Brain microvascular endothelial cell (primary cell): ENCODE data around the gene FYCO1.
"Not testable (repeated sequence)": the region's sequence is repeated elsewhere in the genome, so short reads cannot be mapped to it uniquely, and the experiment has no call there.

ENCODE experiments used
- DNase-seq: peaks from one replicate; pipeline ENCODE4 v3.0.0-alpha.2; 2020
- H3K27ac ChIP-seq: fragments of 250-450 bp; sonication (Bioruptor Pico); 2 replicates; pipeline ENCODE4 v1.5.1; 2020; ENCODE audit warnings: mild to moderate bottlenecking, moderate library complexity
- H3K27me3 ChIP-seq: fragments of 250-450 bp; sonication (Bioruptor Pico); replicated peaks from 2 replicates; pipeline ENCODE4 v1.5.1; 2020; ENCODE audit warnings: mild to moderate bottlenecking
- H3K36me3 ChIP-seq: fragments of 250-450 bp; sonication (Bioruptor Pico); replicated peaks from 2 replicates; pipeline ENCODE4 v1.5.1; 2020; ENCODE audit warnings: mild to moderate bottlenecking
- H3K4me3 ChIP-seq: 2 replicates; pipeline ENCODE4 v1.5.1; 2011; ENCODE audit warnings: low read depth, mild to moderate bottlenecking, control low read depth, low read length, moderate library complexity
- in situ Hi-C: cut with HindIII; loops from 2 replicates; pipeline ENCODE4 v1.10.0; 2017; ENCODE audit warnings: low sequenced_read_pairs, low pct_ligation_motif_present
- TF ChIP-seq, protein P1 (sequence below): IDR thresholded peaks from 2 replicates; pipeline ENCODE4 v1.5.1; 2011; ENCODE audit warnings: low read depth, mild to moderate bottlenecking, moderate library complexity, low read length, control low read depth, inconsistent platforms; ENCODE audit errors: missing control alignments

FYCO1 gene

DNA sequence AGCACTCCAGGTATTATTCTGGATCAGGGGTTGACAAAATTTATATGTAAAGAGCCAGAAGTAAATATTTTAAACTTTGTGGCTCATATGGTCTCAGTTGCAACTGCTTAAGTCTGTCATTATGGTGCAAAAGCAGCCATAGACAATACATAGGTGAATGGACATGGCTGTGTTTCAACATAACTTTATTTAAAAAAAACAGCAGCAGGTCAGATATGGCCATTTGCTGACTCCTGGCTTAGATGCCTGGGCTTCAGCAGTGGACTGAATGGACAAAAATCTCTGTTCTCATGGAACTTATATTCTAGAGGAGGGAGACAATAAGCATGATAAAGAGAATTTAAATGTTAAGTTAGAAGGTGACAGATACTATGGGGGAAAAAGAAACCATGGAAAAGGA lies 11.7 kb upstream of the FYCO1 start:
- no peaks in the 10 kb centered on the region for H3K27me3 ChIP-seq
- TF ChIP-seq, protein P1, sequence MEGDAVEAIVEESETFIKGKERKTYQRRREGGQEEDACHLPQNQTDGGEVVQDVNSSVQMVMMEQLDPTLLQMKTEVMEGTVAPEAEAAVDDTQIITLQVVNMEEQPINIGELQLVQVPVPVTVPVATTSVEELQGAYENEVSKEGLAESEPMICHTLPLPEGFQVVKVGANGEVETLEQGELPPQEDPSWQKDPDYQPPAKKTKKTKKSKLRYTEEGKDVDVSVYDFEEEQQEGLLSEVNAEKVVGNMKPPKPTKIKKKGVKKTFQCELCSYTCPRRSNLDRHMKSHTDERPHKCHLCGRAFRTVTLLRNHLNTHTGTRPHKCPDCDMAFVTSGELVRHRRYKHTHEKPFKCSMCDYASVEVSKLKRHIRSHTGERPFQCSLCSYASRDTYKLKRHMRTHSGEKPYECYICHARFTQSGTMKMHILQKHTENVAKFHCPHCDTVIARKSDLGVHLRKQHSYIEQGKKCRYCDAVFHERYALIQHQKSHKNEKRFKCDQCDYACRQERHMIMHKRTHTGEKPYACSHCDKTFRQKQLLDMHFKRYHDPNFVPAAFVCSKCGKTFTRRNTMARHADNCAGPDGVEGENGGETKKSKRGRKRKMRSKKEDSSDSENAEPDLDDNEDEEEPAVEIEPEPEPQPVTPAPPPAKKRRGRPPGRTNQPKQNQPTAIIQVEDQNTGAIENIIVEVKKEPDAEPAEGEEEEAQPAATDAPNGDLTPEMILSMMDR, result no peak
- H3K27ac ChIP-seq, result no peak overlapping the region
- H3K4me3 ChIP-seq, result no peak overlapping the region
- no peaks in the 10 kb centered on the region for H3K36me3 ChIP-seq
- in situ Hi-C loops, result no loop called here
- no peak for DNase-seq

DNA sequence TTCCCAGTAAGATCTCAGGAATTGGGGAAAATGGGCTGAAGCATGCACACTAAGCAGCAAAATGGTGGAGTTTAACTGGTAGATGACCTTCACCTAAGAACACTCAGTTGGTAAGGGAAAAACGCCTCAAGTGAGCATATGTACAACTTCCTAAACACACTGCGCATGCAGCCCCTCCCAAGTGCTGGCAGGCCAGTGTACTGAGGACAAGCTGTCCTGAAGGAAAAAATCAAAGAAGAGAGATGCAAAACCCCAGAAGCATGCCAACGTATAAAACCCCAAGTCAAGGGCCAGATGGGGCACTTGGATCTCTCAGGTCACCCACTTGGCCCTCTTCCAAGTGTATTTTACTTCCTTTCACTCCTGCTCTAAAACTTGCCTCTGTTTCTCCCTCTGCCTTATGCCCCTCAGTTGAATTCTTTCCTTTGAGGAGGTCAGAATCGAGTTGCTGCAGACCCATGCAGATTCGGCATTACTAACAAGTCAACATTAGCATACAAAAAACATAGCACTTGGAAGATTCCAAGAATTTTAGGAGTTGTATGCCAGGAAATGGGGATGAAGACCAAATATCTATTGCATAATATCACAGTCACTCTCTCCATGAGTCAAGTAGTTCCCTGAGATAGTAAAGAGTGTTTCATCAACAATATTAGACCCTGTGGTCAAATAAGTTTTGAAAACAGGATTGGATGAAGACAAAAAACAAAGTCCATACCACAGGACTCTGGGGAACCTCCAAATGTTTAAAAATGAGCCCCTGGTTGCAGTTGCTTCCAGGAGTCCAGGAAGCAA lies 10.8 kb upstream of the FYCO1 start:
- Histone ChIP-seq H3K4me3 (no peak overlapping the region), H3K36me3 (no peaks in the 10 kb centered on the region), H3K27me3 (no peaks in the 10 kb centered on the region), H3K27ac (no peak overlapping the region)
- no peak for DNase-seq
- in situ Hi-C loops, result no loop called here
- TF ChIP-seq, protein P1, result no peak

DNA sequence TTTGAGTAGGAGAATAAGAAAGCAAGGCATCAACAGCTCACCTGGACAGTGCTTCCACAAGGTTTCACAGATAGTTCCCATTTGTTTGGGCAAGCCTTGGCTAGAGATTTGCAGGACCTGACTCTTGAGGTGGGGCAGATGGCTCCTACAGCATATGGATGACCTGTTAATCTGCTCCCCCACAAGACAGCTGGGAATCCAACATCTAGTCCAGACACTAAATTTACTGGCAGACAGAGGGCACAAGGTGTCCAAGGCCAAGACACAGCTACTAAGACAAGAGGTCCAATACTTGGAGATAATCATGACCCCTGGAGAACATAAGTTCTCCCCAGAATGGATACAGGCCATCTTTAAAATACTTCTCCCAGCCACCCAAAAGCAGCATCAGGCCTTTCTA lies 8.1 kb upstream of the FYCO1 start:
- H3K27ac ChIP-seq, H3K36me3 ChIP-seq, in situ Hi-C loops, H3K4me3 ChIP-seq, DNase-seq, H3K27me3 ChIP-seq: not testable (repeated sequence)

DNA sequence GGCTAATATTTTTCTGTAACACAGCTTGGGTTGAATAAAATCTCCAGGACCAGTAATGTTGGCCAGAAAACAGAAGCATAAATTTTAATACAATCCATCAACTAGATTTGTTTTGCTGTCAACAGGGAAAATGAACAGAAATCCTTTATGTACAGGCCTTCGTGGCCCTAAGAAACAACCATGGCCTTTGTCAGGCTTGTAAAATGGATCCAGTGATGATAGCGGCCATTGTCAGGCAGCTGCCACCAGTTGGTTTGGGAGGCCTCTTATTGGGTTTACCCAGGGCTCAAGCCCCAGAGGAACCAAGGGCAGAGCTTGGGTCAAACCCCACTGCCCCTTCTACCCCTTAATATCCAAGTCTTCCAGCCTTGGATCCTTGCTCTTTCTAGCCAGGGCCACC lies 5.6 kb upstream of the FYCO1 start:
- in situ Hi-C loops, result no loop called here
- TF ChIP-seq, protein P1, result no peak
- Histone ChIP-seq H3K27ac (no peak overlapping the region), H3K36me3 (no peaks in the 10 kb centered on the region), H3K4me3 (no peak overlapping the region), H3K27me3 (no peaks in the 10 kb centered on the region)
- no peak for DNase-seq

DNA sequence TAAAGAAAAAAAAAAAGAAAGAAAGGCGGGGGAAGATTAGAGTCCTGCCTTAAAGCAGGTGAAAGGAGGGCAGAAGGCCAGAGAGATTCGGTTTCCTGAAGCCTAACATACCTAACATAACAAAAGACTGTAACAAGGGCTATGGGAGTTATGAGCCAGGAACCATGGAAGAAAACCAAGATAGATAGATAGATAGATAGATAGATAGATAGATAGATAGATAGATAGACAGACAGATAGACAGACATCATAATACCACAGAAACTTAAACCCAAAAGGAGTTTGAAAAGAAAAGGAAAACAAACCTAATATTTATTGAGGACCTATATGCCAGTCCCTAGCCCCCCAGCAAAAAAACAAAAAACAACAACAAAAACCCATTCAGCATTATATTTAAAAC lies 2.3 kb upstream of the FYCO1 start:
- Histone ChIP-seq H3K36me3 (no peaks in the 10 kb centered on the region), H3K4me3 (no peak overlapping the region), H3K27me3 (no peaks in the 10 kb centered on the region), H3K27ac (no peak overlapping the region)
- no peak for DNase-seq
- in situ Hi-C loops, result no loop called here
- TF ChIP-seq, protein P1, result no peak

DNA sequence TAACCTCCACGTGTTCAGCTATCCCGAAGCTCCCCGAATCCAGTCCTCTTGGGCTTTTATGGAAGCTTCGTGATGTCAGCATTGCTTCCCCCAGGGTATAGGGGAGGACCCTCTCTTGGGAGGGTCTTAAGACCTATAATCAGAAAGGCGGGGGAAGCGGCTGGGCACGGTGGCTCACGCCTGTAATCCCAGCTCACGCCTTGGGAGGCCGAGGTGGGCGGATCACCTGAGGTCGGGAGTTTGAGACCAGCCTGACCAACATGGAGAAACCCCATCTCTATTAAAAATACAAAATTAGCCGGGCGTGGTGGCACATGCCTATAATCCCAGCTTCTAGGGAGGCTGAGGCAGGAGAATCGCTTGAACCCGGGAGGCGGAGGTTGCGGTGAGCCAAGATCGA lies 1.9 kb upstream of the FYCO1 start:
- H3K27me3 ChIP-seq, result not testable (repeated sequence)

More for the DNA sequence above, 1.9 kb upstream of the FYCO1 start:
- H3K27ac ChIP-seq, H3K36me3 ChIP-seq, in situ Hi-C loops, DNase-seq, H3K4me3 ChIP-seq: not testable (repeated sequence)
